ENCODE data around the gene SPATA3.

SPATA3 gene

DNA sequence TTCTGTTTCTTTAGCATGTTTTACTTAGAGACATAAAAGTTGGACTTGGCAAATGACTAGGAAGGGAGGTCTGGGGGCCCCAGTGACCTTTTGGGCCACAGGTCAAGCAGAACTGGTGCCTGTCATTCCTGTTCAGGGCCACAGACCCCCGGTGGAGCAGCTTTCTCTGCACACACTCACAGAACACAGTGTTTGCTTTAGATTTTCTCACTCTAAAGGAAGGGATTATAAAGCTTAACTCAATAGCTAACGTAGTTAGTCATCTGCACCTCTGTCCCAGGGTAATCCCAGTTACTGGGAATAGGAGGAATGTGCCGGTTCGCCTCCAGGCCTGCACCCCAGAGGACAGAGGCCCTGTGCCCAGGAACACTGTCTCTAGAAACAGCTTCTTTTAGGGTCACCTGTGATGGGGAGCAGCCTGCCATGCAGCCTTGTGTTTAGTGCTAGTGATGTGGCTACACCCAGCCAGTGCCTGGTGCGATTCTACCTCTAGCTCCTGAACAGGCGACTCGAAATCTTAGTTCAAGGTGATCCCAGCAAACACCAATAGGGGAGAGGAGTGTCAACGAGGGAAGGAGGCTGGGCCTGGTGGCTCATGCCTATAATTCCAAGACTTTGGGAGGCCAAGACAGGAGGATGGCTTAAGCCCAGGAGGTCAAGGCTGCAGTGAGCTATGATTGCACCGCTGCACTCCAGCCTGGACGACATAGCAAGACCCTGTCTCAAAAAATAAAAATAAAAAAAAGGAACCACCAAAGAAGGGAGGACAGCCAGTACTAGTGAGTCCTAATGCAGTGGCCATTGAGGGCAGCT lies 11.6 kb downstream of the SPATA3 start (continued):
- TF ChIP-seq ZNF623 (tag by site-specific recombination; IDR thresholded peaks at IDR 0.05), result no peak

- Histone ChIP-seq H3K36me3 (ENCODE audit: control insufficient read depth in 2 of 2, insufficient read depth in 1 of 2, low read length in 2 of 2) (no peaks in the 10 kb centered on the region), H3K27ac (ENCODE audit: extremely low read depth, low read depth, low read length) (no peak overlapping the region), H3K9me3 (ENCODE audit: control insufficient read depth, insufficient read depth, low read depth, low read length) (no peaks in the 10 kb centered on the region; the same call in 1 of the 2 replicates), H3K4me3 (ENCODE audit: low read depth, low read length) (no peak overlapping the region), H3K4me1 (ENCODE audit: control insufficient read depth, insufficient read depth, low read length) (no peaks in the 10 kb centered on the region)
- ChIA-PET CTCF (interaction anchor here (0.6 to 1.5 kb wide), 4 partner anchors 9 to 184 kb away, joined by 3 to 6 read pairs (median 4); no protein-coding TSS in a partner anchor), POLR2A (no interaction called here)
- no peak for TF ChIP-seq ZNF513 (tag by site-specific recombination; IDR thresholded peaks at IDR 0.05)
- no peak for TF ChIP-seq HIC1 (tag by site-specific recombination; IDR thresholded peaks at IDR 0.05)
- TF ChIP-seq ZEB2 (tag by site-specific recombination; IDR thresholded peaks at IDR 0.05), result no peak
- no peak for TF ChIP-seq PRDM1 (tag by site-specific recombination; IDR thresholded peaks at IDR 0.05)
- TF ChIP-seq ZNF692 (tag by site-specific recombination; IDR thresholded peaks at IDR 0.05), result no peak
- TF ChIP-seq ZNF560 (tag by site-specific recombination; IDR thresholded peaks at IDR 0.05; ENCODE audit: borderline replicate concordance), result no peak
- TF ChIP-seq ZBTB1 (tag by site-specific recombination; IDR thresholded peaks at IDR 0.05), result no peak
- TF ChIP-seq, protein P1, sequence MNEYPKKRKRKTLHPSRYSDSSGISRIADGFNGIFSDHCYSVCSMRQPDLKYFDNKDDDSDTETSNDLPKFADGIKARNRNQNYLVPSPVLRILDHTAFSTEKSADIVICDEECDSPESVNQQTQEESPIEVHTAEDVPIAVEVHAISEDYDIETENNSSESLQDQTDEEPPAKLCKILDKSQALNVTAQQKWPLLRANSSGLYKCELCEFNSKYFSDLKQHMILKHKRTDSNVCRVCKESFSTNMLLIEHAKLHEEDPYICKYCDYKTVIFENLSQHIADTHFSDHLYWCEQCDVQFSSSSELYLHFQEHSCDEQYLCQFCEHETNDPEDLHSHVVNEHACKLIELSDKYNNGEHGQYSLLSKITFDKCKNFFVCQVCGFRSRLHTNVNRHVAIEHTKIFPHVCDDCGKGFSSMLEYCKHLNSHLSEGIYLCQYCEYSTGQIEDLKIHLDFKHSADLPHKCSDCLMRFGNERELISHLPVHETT (tag by site-specific recombination; IDR thresholded peaks at IDR 0.05), result no peak
- no peak for TF ChIP-seq ZNF391 (tag by site-specific recombination; IDR thresholded peaks at IDR 0.05; ENCODE audit: borderline replicate concordance, low read depth)
- TF ChIP-seq ZNF302 (tag by site-specific recombination; IDR thresholded peaks at IDR 0.05; ENCODE audit: low read depth), result no peak
- TF ChIP-seq ZNF701 (tag by site-specific recombination; IDR thresholded peaks at IDR 0.05), result no peak
- TF ChIP-seq ZSCAN23 (tag by site-specific recombination; IDR thresholded peaks at IDR 0.05), result no peak
- TF ChIP-seq SCRT1 (tag by site-specific recombination; IDR thresholded peaks at IDR 0.05; ENCODE audit: borderline replicate concordance), result no peak
These were observed 12.2 kb downstream of the SPATA3 start for GRCh38 chr2:231008131-231008530.

DNA sequence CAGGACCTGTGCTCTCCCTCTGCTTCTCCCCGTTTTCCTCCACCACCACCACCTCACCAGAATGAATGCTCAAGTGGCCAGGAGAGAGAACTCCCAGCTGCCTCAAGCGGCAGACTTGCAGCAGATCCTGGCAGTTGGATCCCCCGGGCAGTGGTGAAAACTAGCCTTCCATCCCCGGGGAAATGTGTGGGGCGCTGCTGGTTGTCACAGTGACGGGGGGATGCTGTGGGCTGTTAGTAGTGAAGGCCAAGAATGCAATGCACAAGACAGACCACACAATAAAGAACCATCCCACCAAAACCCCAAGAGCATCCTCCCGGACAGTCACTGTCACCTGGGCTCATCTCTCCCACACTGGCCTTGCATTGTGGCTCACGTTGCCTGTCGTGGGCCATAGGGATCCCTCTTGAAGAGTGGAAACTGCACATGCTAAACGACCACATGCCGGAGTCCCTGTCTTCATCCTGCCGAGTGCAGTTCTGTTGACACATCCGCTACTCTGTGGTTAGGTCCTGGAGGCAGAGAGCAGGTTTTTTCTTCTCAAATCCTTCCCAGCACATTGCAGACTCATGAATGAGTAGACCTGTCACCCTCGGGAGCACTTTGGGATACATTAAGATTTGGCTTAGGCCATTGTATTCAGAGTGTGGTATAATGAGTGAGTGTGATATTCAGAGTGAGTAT lies 13.5 kb downstream of the SPATA3 start:
- ChIA-PET CTCF (interaction anchor here (0.6 to 0.9 kb wide), 2 partner anchors 22 to 1217 kb away, joined by 3 to 4 read pairs; no protein-coding TSS in a partner anchor), POLR2A (no interaction called here)
- Histone ChIP-seq H3K27ac (ENCODE audit: extremely low read depth, low read depth, low read length) (no peak overlapping the region), H3K4me3 (ENCODE audit: low read depth, low read length) (no peak overlapping the region), H3K4me1 (ENCODE audit: control insufficient read depth, insufficient read depth, low read length) (no peaks in the 10 kb centered on the region), H3K9me3 (ENCODE audit: control insufficient read depth, insufficient read depth, low read depth, low read length) (no peaks in the 10 kb centered on the region), H3K36me3 (ENCODE audit: control insufficient read depth in 2 of 2, insufficient read depth in 1 of 2, low read length in 2 of 2) (no peaks in the 10 kb centered on the region)
- TF ChIP-seq ZNF114 (tag by site-specific recombination; IDR thresholded peaks at IDR 0.05), result no peak
- TF ChIP-seq ZBTB7A (tag by site-specific recombination; IDR thresholded peaks at IDR 0.05; ENCODE audit: low read depth), result no peak
- TF ChIP-seq ZEB2 (tag by site-specific recombination; IDR thresholded peaks at IDR 0.05), result no peak
- TF ChIP-seq ZNF248 (tag by site-specific recombination; IDR thresholded peaks at IDR 0.05), result no peak
- TF ChIP-seq, protein P2, sequence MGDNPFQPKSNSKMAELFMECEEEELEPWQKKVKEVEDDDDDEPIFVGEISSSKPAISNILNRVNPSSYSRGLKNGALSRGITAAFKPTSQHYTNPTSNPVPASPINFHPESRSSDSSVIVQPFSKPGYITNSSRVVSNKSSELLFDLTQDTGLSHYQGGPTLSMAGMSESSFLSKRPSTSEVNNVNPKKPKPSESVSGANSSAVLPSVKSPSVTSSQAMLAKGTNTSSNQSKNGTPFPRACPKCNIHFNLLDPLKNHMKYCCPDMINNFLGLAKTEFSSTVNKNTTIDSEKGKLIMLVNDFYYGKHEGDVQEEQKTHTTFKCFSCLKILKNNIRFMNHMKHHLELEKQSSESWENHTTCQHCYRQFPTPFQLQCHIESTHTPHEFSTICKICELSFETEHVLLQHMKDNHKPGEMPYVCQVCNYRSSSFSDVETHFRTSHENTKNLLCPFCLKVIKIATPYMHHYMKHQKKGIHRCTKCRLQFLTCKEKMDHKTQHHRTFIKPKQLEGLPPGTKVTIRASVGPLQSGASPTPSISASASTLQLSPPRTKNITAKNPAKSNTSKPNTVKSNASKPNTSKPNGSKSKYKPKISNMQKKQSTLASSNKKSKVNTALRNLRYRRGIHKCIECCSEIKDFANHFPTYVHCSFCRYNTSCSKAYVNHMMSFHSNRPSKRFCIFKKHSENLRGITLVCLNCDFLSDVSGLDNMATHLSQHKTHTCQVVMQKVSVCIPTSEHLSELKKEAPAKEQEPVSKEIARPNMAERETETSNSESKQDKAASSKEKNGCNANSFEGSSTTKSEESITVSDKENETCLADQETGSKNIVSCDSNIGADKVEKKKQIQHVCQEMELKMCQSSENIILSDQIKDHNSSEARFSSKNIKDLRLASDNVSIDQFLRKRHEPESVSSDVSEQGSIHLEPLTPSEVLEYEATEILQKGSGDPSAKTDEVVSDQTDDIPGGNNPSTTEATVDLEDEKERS (tag by site-specific recombination; IDR thresholded peaks at IDR 0.05), result no peak
- no peak for TF ChIP-seq ZNF654 (tag by site-specific recombination; IDR thresholded peaks at IDR 0.05; ENCODE audit: low read depth)
- no peak for TF ChIP-seq ZNF155 (tag by site-specific recombination; IDR thresholded peaks at IDR 0.05)

All from HEK293 (cell line).